Measurements from ENCODE around the gene UNC119B. TPM values are rescaled to one million over a fixed set of nuclear protein-coding genes. Genes with fewer than 3 reads are reported as not detected.
"Not testable (repeated sequence)": the region's sequence is repeated elsewhere in the genome, so short reads cannot be mapped to it uniquely, and the experiment has no call there.

Gene UNC119B
- total and polyA plus RNA-seq, 4 donors = 3.8 to 24.8 (median 11.8) TPM

DNA sequence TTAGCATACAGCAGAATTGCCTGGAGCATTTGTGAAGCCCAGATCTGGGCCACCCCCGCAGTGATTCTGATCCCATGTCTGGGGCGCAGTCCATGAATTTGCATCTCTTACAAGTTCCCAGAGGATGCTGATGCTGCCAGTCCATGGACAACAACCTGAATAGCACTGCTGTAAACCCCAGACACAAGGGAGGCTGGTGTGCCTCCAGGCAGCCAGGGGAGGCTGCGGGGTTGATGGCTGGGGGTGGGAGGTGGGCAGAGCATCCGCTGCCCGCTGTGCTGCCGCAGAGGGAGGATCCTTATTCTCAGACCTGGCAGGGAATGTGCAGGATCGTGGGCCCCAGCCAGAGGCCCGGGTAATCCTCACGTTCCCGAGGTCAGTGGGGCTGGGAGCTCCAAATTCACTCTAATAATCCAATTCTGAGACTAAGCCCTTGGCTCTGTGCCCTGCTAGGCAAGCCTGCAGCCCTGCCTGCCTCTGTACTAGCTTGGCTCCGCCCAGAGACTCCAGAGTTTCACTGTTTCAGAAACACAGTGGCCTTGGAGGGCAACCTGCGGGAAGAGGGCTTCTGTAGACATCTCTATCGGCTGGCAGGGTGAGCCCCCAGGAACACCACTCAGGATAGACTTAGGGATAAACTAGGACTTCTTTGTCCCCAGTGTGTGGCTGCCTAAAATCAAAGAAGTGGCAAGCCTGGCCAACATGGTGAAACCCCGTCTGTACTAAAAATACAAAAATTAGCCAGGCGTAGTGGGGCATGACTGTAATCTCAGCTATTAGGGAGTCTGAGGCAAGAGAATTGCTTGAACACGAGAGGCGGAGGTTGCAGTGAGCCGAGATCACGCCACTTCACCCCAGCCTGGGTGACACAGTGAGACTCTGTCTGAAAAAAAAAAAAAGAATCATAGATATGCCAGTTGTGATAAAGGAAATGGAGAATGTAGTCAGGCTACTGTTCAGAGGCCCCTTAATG is 41.1 kb upstream of the UNC119B start:
- H3K27ac ChIP-seq (ENCODE audit: low read depth in 1 of 2, low read length in 2 of 2) = no peak overlapping the region
- TF ChIP-seq JUND (IDR thresholded peaks at IDR 0.05) = no peak
- TF ChIP-seq HNF4A (conservative IDR thresholded peaks at IDR 0.05) = no peak
- TF ChIP-seq, protein P1, sequence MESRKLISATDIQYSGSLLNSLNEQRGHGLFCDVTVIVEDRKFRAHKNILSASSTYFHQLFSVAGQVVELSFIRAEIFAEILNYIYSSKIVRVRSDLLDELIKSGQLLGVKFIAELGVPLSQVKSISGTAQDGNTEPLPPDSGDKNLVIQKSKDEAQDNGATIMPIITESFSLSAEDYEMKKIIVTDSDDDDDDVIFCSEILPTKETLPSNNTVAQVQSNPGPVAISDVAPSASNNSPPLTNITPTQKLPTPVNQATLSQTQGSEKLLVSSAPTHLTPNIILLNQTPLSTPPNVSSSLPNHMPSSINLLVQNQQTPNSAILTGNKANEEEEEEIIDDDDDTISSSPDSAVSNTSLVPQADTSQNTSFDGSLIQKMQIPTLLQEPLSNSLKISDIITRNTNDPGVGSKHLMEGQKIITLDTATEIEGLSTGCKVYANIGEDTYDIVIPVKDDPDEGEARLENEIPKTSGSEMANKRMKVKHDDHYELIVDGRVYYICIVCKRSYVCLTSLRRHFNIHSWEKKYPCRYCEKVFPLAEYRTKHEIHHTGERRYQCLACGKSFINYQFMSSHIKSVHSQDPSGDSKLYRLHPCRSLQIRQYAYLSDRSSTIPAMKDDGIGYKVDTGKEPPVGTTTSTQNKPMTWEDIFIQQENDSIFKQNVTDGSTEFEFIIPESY (IDR thresholded peaks at IDR 0.05) = no peak
- no peaks in the 10 kb centered on the region for H3K27me3 ChIP-seq (ENCODE audit: control insufficient read depth in 4 of 4, insufficient read depth in 4 of 4, low read length in 3 of 4)
- H3K4me3 ChIP-seq (ENCODE audit: low read depth in 1 of 3, low read length in 3 of 3) = no peak overlapping the region
- no peaks in the 10 kb centered on the region for H3K9me3 ChIP-seq (ENCODE audit: control insufficient read depth in 4 of 4, low read length in 3 of 4)
- 63% methylated on average over 19 of the region's 19 CpGs for WGBS
- H3K9ac ChIP-seq (ENCODE audit: low read depth in 1 of 2, low read length in 2 of 2) = no peak overlapping the region
- no peaks in the 10 kb centered on the region for H3K4me1 ChIP-seq (ENCODE audit: control insufficient read depth in 4 of 4, insufficient read depth in 4 of 4, low read length in 3 of 4)
- no peak for DNase-seq (ENCODE audit: low spot score)
- no peaks in the 10 kb centered on the region for H3K36me3 ChIP-seq (ENCODE audit: control insufficient read depth in 4 of 4, insufficient read depth in 3 of 4, low read depth in 1 of 4, low read length in 3 of 4)

DNA sequence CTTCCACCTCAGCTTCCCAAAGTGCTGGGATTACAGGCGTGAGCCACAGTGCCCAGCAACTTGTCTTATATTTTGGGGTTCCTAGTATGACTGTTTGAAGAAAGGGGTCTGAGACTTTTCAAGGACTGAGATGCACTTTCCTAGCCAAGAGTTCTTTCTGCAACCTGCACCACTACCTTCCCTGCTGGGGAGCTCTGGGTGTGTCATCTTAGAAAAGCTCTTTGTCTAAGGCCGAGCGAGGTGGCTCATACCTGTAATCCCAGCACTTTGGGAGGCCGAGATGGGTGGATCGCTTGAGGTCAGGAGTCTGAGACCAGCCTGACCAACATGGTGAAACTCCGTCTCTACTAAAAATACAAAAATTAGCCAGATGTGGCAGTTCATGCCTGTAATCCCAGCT is 40.0 kb upstream of the UNC119B start:
- H3K4me1 ChIP-seq (ENCODE audit: control insufficient read depth in 4 of 4, insufficient read depth in 4 of 4, low read length in 3 of 4); H3K4me3 ChIP-seq (ENCODE audit: low read depth in 1 of 3, low read length in 3 of 3); H3K9me3 ChIP-seq (ENCODE audit: control insufficient read depth in 4 of 4, low read length in 3 of 4); DNase-seq (ENCODE audit: low spot score); H3K27me3 ChIP-seq (ENCODE audit: control insufficient read depth in 4 of 4, insufficient read depth in 4 of 4, low read length in 3 of 4); H3K36me3 ChIP-seq (ENCODE audit: control insufficient read depth in 4 of 4, insufficient read depth in 3 of 4, low read depth in 1 of 4, low read length in 3 of 4); H3K27ac ChIP-seq (ENCODE audit: low read depth in 1 of 2, low read length in 2 of 2); H3K9ac ChIP-seq (ENCODE audit: low read depth in 1 of 2, low read length in 2 of 2): not testable (repeated sequence)
- WGBS = 93% methylated on average over 6 of the region's 6 CpGs

DNA sequence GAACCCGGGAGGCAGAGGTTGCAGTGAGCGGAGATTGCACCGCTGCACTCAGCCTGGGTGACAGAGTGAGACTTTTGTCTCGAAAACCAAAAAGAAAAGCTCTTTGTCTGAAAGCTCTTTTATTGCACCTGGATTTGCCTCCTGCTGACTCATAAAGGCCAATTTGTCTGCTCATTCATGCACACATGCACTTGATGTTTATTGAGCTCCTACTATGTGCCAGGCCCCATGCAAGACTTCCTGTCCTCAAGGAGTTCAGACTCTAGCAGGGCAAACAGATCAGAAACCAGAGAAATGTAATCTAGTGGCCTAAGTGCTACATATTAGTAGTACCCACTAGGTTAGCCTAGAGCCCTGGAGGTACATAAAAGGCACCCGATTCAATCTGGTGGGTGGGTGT is 39.6 kb upstream of the UNC119B start:
- H3K4me1 ChIP-seq (ENCODE audit: control insufficient read depth in 4 of 4, insufficient read depth in 4 of 4, low read length in 3 of 4) = no peaks in the 10 kb centered on the region
- no peak for DNase-seq (ENCODE audit: low spot score)
- no peak for TF ChIP-seq RAD21 (IDR thresholded peaks at IDR 0.05)
- TF ChIP-seq SP1 (IDR thresholded peaks at IDR 0.05) = no peak
- TF ChIP-seq TAF1 (conservative IDR thresholded peaks at IDR 0.05) = no peak
- TF ChIP-seq HNF4G (IDR thresholded peaks at IDR 0.05) = no peak
- TF ChIP-seq JUND (IDR thresholded peaks at IDR 0.05) = no peak
- TF ChIP-seq, protein P2, sequence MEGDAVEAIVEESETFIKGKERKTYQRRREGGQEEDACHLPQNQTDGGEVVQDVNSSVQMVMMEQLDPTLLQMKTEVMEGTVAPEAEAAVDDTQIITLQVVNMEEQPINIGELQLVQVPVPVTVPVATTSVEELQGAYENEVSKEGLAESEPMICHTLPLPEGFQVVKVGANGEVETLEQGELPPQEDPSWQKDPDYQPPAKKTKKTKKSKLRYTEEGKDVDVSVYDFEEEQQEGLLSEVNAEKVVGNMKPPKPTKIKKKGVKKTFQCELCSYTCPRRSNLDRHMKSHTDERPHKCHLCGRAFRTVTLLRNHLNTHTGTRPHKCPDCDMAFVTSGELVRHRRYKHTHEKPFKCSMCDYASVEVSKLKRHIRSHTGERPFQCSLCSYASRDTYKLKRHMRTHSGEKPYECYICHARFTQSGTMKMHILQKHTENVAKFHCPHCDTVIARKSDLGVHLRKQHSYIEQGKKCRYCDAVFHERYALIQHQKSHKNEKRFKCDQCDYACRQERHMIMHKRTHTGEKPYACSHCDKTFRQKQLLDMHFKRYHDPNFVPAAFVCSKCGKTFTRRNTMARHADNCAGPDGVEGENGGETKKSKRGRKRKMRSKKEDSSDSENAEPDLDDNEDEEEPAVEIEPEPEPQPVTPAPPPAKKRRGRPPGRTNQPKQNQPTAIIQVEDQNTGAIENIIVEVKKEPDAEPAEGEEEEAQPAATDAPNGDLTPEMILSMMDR (IDR thresholded peaks at IDR 0.05; ENCODE audit: low read depth, low read length, missing input control) = no peak
- TF ChIP-seq, protein P3, sequence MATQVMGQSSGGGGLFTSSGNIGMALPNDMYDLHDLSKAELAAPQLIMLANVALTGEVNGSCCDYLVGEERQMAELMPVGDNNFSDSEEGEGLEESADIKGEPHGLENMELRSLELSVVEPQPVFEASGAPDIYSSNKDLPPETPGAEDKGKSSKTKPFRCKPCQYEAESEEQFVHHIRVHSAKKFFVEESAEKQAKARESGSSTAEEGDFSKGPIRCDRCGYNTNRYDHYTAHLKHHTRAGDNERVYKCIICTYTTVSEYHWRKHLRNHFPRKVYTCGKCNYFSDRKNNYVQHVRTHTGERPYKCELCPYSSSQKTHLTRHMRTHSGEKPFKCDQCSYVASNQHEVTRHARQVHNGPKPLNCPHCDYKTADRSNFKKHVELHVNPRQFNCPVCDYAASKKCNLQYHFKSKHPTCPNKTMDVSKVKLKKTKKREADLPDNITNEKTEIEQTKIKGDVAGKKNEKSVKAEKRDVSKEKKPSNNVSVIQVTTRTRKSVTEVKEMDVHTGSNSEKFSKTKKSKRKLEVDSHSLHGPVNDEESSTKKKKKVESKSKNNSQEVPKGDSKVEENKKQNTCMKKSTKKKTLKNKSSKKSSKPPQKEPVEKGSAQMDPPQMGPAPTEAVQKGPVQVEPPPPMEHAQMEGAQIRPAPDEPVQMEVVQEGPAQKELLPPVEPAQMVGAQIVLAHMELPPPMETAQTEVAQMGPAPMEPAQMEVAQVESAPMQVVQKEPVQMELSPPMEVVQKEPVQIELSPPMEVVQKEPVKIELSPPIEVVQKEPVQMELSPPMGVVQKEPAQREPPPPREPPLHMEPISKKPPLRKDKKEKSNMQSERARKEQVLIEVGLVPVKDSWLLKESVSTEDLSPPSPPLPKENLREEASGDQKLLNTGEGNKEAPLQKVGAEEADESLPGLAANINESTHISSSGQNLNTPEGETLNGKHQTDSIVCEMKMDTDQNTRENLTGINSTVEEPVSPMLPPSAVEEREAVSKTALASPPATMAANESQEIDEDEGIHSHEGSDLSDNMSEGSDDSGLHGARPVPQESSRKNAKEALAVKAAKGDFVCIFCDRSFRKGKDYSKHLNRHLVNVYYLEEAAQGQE (IDR thresholded peaks at IDR 0.05) = no peak
- TF ChIP-seq EGR1 (IDR thresholded peaks at IDR 0.05; ENCODE audit: low read depth in 2 of 2) = no peak
- TF ChIP-seq FOXA1 (IDR thresholded peaks at IDR 0.05) = no peak
- no peak for TF ChIP-seq GABPA (IDR thresholded peaks at IDR 0.05 in 1 of 2, conservative IDR thresholded peaks at IDR 0.05 in 1 of 2)
- no peak for TF ChIP-seq YY1 (IDR thresholded peaks at IDR 0.05)
- TF ChIP-seq, protein P4, sequence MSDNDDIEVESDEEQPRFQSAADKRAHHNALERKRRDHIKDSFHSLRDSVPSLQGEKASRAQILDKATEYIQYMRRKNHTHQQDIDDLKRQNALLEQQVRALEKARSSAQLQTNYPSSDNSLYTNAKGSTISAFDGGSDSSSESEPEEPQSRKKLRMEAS (IDR thresholded peaks at IDR 0.05) = no peak
- WGBS = 88% methylated on average over 5 of the region's 5 CpGs
- no peak overlapping the region for H3K9ac ChIP-seq (ENCODE audit: low read depth in 1 of 2, low read length in 2 of 2)
- no peaks in the 10 kb centered on the region for H3K36me3 ChIP-seq (ENCODE audit: control insufficient read depth in 4 of 4, insufficient read depth in 3 of 4, low read depth in 1 of 4, low read length in 3 of 4)
- no peak overlapping the region for H3K4me3 ChIP-seq (ENCODE audit: low read depth in 1 of 3, low read length in 3 of 3)
- no peak overlapping the region for H3K27ac ChIP-seq (ENCODE audit: low read depth in 1 of 2, low read length in 2 of 2)
- H3K9me3 ChIP-seq (ENCODE audit: control insufficient read depth in 4 of 4, low read length in 3 of 4) = no peaks in the 10 kb centered on the region
- H3K27me3 ChIP-seq (ENCODE audit: control insufficient read depth in 4 of 4, insufficient read depth in 4 of 4, low read length in 3 of 4) = no peaks in the 10 kb centered on the region

All from liver (tissue), 9 donors.